Loucy (cell line): ENCODE data around the gene LIPK.

Experiments
- H2AFZ ChIP-seq: fragments of 200-600 bp; sonication (generic); 2 replicates; pipeline ENCODE4 v1.6.0; 2016; ENCODE audit warnings: antibody characterized with exemption, mild to moderate bottlenecking, low read length, moderate library complexity
- H3F3A ChIP-seq: fragments of 200-600 bp; 2 replicates; pipeline ENCODE4 v1.6.0; 2016; ENCODE audit warnings: antibody characterized with exemption, low read depth, mild to moderate bottlenecking
- H3K27me3 ChIP-seq: fragments of 200-600 bp; sonication (generic); 2 replicates; pipeline ENCODE4 v1.6.1; 2014; ENCODE audit warnings: low read length, mild to moderate bottlenecking; ENCODE audit not compliant: insufficient read depth, poor library complexity, severe bottlenecking
- H3K36me3 ChIP-seq: fragments of 200-600 bp; sonication (generic); 2 replicates; pipeline ENCODE4 v1.6.1; 2016; ENCODE audit warnings: low read length; ENCODE audit not compliant: insufficient read depth
- H3K4me1 ChIP-seq: fragments of 200-600 bp; sonication (generic); 2 replicates; pipeline ENCODE4 v1.5.1; 2014; ENCODE audit warnings: low read length, mild to moderate bottlenecking; ENCODE audit not compliant: insufficient read depth, poor library complexity, severe bottlenecking
- H3K4me2 ChIP-seq: fragments of 200-600 bp; sonication (generic); 2 replicates; pipeline ENCODE4 v1.6.0; 2014; ENCODE audit warnings: antibody characterized with exemption, low read length, low read depth, mild to moderate bottlenecking; ENCODE audit not compliant: poor library complexity, severe bottlenecking
- H3K4me3 ChIP-seq: fragments of 200-600 bp; sonication (generic); 2 replicates; pipeline ENCODE4 v1.5.1; 2014; ENCODE audit warnings: low read length, mild to moderate bottlenecking, mixed read lengths; ENCODE audit not compliant: poor library complexity, severe bottlenecking
- H3K79me2 ChIP-seq: fragments of 200-600 bp; sonication (generic); 2 replicates; pipeline ENCODE4 v1.6.1; 2014; ENCODE audit warnings: low read length; ENCODE audit not compliant: insufficient read depth
- H3K9ac ChIP-seq: fragments of 200-600 bp; sonication (generic); 2 replicates; pipeline ENCODE4 v1.6.0; 2014; ENCODE audit warnings: mild to moderate bottlenecking, low read depth, low read length, moderate library complexity; ENCODE audit not compliant: poor library complexity, severe bottlenecking
- H3K9me2 ChIP-seq: fragments of 200-600 bp; sonication (generic); replicated peaks from 2 replicates; pipeline ENCODE4 v1.6.1; 2016; ENCODE audit warnings: low read depth, low read length, mixed read lengths
- H3K9me3 ChIP-seq: fragments of 200-600 bp; sonication (generic); 2 replicates; pipeline ENCODE4 v1.6.1; 2014; ENCODE audit warnings: mild to moderate bottlenecking, antibody characterized with exemption, low read length, low read depth; ENCODE audit not compliant: insufficient read depth
- H4K20me1 ChIP-seq: fragments of 200-600 bp; sonication (generic); 2 replicates; pipeline ENCODE4 v1.6.0; 2014; ENCODE audit warnings: antibody characterized with exemption, low read length, mild to moderate bottlenecking; ENCODE audit not compliant: insufficient read depth, poor library complexity, severe bottlenecking
- EZH2phosphoT487 ChIP-seq: fragments of 200-600 bp; IDR thresholded peaks from 2 replicates; pipeline ENCODE4 v1.6.1; 2018; ENCODE audit warnings: antibody characterized with exemption, mild to moderate bottlenecking, moderate library complexity, borderline replicate concordance
- TF ChIP-seq, protein P1 (sequence below): fragments of 200-600 bp; sonication (generic); conservative IDR thresholded peaks from 2 replicates; pipeline ENCODE4 v1.5.1; 2014; ENCODE audit warnings: mild to moderate bottlenecking, antibody characterized with exemption, low read length

Gene LIPK

DNA sequence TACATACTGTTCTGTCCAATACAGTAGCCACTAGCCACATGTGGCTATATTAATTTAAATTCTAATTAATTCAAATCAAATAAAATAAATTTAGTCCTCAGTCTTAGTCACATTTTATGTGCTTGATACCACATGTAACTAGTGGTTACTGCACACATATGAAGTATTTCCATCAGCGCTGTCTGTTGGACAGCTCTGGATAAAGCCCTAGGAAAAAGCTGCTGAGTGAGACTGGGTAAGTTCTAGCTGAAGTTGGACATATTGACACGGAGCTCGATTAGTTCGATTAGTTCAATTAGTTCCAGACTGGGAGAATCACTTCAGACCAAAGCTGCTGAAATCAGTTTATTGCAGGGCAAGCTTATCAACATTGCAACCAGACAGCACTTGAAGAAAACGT, 81.4 kb downstream of the LIPK start:
- H3F3A ChIP-seq = no peaks in the 10 kb centered on the region
- H4K20me1 ChIP-seq = no peaks in the 10 kb centered on the region
- H2AFZ ChIP-seq = no peak overlapping the region
- no peak overlapping the region for H3K9ac ChIP-seq
- H3K36me3 ChIP-seq = no peaks in the 10 kb centered on the region
- no peaks in the 10 kb centered on the region for H3K9me3 ChIP-seq
- no peaks in the 10 kb centered on the region for H3K27me3 ChIP-seq
- H3K9me2 ChIP-seq = no peaks in the 10 kb centered on the region
- no peak overlapping the region for H3K4me2 ChIP-seq
- TF ChIP-seq, protein P1, sequence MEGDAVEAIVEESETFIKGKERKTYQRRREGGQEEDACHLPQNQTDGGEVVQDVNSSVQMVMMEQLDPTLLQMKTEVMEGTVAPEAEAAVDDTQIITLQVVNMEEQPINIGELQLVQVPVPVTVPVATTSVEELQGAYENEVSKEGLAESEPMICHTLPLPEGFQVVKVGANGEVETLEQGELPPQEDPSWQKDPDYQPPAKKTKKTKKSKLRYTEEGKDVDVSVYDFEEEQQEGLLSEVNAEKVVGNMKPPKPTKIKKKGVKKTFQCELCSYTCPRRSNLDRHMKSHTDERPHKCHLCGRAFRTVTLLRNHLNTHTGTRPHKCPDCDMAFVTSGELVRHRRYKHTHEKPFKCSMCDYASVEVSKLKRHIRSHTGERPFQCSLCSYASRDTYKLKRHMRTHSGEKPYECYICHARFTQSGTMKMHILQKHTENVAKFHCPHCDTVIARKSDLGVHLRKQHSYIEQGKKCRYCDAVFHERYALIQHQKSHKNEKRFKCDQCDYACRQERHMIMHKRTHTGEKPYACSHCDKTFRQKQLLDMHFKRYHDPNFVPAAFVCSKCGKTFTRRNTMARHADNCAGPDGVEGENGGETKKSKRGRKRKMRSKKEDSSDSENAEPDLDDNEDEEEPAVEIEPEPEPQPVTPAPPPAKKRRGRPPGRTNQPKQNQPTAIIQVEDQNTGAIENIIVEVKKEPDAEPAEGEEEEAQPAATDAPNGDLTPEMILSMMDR = no peak
- no peak for TF ChIP-seq EZH2phosphoT487
- H3K4me3 ChIP-seq = no peak overlapping the region
- H3K79me2 ChIP-seq = no peaks in the 10 kb centered on the region
- peaks cover 10% of the 10 kb centered on the region for H3K4me1 ChIP-seq

DNA sequence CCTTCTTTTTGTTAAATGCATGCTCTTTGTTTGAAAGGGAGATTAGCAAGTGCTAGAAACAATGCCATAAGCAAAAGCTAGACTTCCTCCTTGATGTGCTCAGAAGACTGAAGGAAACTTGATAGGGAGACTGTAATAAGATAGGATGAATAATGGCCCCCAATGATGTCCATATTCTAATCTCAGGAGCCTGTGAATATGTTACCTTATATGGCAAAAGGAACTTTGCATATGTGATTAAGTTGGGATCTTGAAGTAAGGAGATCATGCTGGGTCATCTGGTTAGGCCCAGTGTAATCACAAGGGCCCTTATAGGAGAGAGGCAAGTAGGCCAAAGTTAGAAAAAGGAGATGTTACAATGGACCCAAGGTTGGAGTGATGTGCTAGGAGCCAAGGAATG, 82.9 kb downstream of the LIPK start:
- Histone ChIP-seq H3K4me3 (no peak overlapping the region), H3K36me3 (no peaks in the 10 kb centered on the region), H3F3A (no peaks in the 10 kb centered on the region), H3K9ac (no peak overlapping the region), H3K9me2 (no peaks in the 10 kb centered on the region), H3K4me2 (no peak overlapping the region), H3K4me1 (peaks cover 16% of the 10 kb centered on the region), H3K79me2 (no peaks in the 10 kb centered on the region), H4K20me1 (no peaks in the 10 kb centered on the region), H2AFZ (no peak overlapping the region), H3K27me3 (no peaks in the 10 kb centered on the region), H3K9me3 (no peaks in the 10 kb centered on the region)
- TF ChIP-seq EZH2phosphoT487 = no peak
- TF ChIP-seq, protein P1 = no peak

DNA sequence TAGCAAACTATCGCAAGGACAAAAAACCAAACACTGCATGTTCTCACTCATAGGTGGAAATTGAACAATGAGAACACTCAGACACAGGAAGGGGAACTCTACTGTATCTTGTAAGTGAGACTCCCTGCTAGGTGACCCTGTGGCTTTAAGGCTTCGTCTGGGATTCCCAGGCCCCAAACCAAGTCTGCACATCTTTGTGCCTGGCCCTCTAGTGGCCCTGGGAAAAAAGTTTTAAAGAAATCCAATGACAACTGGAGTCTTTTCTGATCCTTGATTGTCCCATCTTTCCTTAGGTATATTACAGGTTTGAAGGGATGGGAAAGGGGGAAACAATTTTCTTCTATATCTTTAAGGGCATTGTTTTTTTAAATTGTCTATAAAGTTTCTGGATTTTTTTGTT, 85.9 kb downstream of the LIPK start:
- TF ChIP-seq, protein P1 = peak; percentile 81
- TF ChIP-seq EZH2phosphoT487 = no peak
- H3K9ac ChIP-seq = no peak overlapping the region
- H3K4me1 ChIP-seq = peaks cover 21% of the 10 kb centered on the region
- no peak overlapping the region for H2AFZ ChIP-seq
- H3F3A ChIP-seq = no peaks in the 10 kb centered on the region
- H3K9me3 ChIP-seq = no peaks in the 10 kb centered on the region
- H3K4me3 ChIP-seq = no peak overlapping the region
- no peaks in the 10 kb centered on the region for H3K79me2 ChIP-seq
- no peak overlapping the region for H3K4me2 ChIP-seq
- no peaks in the 10 kb centered on the region for H3K27me3 ChIP-seq
- no peaks in the 10 kb centered on the region for H3K9me2 ChIP-seq
- H4K20me1 ChIP-seq = no peaks in the 10 kb centered on the region
- no peaks in the 10 kb centered on the region for H3K36me3 ChIP-seq
